Measurements from ENCODE around the gene RGPD4.

DNA sequence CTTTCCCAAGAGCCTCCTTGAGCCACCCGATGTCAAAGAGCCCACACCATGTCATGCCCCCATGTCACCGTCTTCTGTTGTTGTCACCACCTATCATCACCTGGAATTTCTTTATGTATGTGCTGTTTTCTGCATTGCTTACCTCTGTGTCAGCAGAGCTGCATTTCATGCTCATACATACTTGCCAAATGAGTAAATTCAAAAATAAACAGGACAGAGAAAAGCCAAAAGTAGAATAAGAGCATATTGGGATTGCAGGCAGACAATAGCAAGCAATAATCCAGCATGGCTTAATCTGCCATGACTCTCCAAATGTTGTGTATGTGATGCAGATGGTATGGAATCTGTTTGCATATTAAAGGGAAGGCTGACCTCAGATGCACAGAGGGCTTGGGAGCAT lies 15.3 kb upstream of the RGPD4 start:
- TF ChIP-seq, protein P1, sequence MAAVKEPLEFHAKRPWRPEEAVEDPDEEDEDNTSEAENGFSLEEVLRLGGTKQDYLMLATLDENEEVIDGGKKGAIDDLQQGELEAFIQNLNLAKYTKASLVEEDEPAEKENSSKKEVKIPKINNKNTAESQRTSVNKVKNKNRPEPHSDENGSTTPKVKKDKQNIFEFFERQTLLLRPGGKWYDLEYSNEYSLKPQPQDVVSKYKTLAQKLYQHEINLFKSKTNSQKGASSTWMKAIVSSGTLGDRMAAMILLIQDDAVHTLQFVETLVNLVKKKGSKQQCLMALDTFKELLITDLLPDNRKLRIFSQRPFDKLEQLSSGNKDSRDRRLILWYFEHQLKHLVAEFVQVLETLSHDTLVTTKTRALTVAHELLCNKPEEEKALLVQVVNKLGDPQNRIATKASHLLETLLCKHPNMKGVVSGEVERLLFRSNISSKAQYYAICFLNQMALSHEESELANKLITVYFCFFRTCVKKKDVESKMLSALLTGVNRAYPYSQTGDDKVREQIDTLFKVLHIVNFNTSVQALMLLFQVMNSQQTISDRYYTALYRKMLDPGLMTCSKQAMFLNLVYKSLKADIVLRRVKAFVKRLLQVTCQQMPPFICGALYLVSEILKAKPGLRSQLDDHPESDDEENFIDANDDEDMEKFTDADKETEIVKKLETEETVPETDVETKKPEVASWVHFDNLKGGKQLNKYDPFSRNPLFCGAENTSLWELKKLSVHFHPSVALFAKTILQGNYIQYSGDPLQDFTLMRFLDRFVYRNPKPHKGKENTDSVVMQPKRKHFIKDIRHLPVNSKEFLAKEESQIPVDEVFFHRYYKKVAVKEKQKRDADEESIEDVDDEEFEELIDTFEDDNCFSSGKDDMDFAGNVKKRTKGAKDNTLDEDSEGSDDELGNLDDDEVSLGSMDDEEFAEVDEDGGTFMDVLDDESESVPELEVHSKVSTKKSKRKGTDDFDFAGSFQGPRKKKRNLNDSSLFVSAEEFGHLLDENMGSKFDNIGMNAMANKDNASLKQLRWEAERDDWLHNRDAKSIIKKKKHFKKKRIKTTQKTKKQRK (IDR thresholded peaks at IDR 0.05; ENCODE audit: low read depth, low read length) = no peak
- TF ChIP-seq, protein P2, sequence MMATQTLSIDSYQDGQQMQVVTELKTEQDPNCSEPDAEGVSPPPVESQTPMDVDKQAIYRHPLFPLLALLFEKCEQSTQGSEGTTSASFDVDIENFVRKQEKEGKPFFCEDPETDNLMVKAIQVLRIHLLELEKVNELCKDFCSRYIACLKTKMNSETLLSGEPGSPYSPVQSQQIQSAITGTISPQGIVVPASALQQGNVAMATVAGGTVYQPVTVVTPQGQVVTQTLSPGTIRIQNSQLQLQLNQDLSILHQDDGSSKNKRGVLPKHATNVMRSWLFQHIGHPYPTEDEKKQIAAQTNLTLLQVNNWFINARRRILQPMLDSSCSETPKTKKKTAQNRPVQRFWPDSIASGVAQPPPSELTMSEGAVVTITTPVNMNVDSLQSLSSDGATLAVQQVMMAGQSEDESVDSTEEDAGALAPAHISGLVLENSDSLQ (IDR thresholded peaks at IDR 0.05) = no peak
- TF ChIP-seq, protein P3, sequence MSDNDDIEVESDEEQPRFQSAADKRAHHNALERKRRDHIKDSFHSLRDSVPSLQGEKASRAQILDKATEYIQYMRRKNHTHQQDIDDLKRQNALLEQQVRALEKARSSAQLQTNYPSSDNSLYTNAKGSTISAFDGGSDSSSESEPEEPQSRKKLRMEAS (IDR thresholded peaks at IDR 0.05; ENCODE audit: low read depth, low read length) = no peak

Measured in GM12878 (cell line).